ENCODE measurements around the gene KCNQ1.

The KCNQ1 gene

GRCh38 chr11:2566223-2567025 lies 121.6 kb downstream of the KCNQ1 start:
- DNase-seq (ENCODE audit: low read depth in 2 of 2, low spot score in 1 of 2): no peak

DNA sequence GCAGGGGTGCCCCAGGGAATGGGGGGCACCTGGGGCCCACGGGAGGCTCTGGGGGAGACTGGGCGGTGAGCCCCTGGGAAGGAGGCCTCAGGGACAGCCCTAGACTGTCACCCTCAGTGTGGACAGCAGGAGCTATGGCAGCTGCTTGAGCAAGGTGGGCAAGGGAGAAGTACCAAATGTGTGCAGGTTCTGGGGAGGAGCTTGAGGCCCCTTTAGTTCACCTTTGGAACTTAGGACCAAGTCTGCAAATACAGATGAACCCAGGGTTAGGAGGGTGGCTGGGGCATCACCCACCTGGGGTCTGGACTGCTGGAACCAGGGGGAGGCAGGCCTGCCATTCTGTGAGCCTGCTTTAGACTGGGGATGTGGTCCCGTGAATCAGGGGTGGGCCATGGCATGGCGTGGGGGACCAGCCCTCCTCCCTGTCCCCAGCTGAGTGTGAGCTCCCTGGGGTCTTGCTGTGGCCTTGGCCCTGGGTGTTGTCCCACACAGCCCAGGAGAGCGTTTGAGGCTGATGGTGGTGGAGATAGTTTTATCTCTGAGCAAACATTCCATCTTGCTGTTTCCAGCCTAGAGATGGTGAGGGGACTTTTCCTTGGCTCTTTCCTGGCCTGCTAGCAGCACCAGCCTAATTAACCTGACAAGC lies 122.3 kb downstream of the KCNQ1 start:
- no peak for DNase-seq (ENCODE audit: low read depth in 2 of 2, low spot score in 1 of 2)

- no peak for DNase-seq (ENCODE audit: low read depth in 2 of 2, low spot score in 1 of 2)
Measured at GRCh38 chr11:2569321-2569721, 124.5 kb downstream of the KCNQ1 start.

DNA sequence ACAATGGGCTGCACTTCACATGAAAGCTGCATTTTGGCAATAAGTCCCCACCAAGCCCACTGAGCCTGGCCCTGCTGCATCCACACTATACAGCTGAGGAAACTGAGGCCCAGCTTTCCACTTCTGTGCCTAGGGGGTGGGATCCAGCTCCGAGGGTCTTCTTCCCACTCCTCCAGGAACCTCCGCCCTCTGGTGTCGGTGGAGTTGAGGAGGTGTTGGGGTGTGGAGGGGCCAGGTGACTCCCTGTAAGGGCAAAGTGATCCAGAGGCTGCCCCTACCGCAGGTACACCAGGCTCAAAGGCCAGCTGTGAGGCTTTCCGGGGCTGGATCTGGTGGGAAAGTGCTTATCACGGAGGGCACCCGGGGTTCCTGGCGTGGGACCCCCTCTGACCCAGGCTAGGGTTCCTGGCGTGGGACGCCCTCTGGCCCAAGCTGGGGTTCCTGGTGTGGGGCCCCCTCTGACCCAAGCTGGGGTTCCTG lies 125.0 kb downstream of the KCNQ1 start:
- DNase-seq (ENCODE audit: low read depth in 2 of 2, low spot score in 1 of 2): no peak

DNA sequence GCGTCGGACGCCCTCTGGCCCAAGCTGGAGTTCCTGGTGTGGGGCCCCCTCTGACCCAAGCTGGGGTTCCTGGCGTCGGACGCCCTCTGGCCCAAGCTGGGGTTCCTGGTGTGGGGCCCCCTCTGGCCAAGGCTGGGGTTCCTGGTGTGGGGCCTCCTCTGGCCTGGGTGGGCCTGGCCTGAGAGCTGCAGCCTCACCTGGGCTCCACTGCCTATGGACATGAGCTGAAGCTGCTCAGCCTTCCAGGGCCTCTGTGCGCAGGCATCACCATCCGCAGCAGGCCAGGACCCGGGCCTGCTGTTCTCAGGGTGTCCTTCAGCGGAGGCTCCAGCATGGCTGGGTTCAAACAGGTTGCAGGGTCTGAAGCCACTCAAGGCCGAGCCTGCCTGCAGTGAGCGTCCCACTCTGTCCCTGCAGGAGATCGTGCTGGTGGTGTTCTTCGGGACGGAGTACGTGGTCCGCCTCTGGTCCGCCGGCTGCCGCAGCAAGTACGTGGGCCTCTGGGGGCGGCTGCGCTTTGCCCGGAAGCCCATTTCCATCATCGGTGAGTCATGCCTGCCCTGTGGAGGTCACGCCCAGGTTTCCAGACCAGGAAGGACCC lies 125.5 kb downstream of the KCNQ1 start:
- DNase-seq (ENCODE audit: low read depth in 2 of 2, low spot score in 1 of 2): no peak

GRCh38 chr11:2570841-2571597 lies 126.2 kb downstream of the KCNQ1 start:
- no peak for DNase-seq (ENCODE audit: low read depth in 2 of 2, low spot score in 1 of 2)

DNA sequence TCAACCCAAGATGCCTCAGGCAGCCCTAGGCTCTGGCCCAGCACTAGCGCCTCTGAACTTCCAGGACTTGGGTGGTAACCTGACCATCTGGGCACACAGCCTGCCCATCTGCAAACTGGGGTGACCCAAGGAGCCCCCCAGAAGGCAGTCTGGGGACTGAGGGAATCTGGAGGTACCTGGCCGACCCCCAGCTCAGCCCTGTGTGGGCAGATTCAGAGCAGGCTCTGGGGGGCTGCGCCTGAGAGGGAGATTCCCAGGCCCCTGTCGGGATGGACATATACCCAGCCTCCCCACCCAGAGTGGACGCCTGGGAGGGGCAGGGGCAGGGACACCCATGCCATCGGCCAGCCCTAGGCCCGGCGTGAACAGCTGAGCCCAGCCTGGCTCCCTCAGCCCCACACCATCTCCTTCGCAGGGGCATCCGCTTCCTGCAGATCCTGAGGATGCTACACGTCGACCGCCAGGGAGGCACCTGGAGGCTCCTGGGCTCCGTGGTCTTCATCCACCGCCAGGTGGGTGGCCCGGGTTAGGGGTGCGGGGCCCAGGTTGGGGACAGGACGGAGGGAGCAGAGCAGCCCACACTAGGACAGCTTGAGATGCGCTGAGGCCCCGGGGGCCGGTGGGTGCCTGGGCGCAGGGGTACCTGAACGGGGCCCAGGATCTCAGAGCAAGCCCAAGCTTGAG lies 126.9 kb downstream of the KCNQ1 start:
- DNase-seq (ENCODE audit: low read depth in 2 of 2, low spot score in 1 of 2): no peak

DNA sequence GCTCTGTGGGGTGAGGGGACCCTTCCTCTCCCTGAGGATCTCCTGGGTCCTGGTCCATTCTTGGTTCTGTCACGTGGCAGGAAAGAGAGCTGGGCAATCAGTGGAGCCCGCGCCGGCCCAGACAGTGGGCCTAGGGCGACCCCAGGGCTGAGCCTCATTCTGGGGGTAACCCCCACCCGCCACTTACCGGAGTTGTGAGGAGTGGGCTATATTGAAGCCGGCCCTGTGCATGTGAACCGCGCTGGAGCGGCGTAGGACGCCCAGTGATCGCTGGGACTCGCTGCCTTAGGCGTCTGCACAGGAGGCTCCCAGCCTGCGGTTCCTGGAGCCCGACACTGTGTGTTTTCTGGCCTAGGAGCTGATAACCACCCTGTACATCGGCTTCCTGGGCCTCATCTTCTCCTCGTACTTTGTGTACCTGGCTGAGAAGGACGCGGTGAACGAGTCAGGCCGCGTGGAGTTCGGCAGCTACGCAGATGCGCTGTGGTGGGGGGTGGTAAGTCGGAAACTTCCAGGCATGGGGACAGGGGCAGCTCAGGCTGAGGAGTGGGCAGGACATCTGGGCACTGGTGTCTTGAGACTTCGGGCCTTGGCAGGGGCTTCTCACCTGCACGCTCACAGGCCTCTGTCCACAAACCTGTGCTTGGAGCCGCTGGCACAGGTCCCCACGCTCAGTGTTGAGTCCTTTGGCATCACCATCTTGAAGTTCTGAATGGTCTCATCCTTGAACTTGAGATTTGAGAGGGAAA lies 127.9 kb downstream of the KCNQ1 start:
- no peak for DNase-seq (ENCODE audit: low read depth in 2 of 2, low spot score in 1 of 2)

GRCh38 chr11:2573240-2574042 lies 128.6 kb downstream of the KCNQ1 start:
- DNase-seq (ENCODE audit: low read depth in 2 of 2, low spot score in 1 of 2): no peak

DNA sequence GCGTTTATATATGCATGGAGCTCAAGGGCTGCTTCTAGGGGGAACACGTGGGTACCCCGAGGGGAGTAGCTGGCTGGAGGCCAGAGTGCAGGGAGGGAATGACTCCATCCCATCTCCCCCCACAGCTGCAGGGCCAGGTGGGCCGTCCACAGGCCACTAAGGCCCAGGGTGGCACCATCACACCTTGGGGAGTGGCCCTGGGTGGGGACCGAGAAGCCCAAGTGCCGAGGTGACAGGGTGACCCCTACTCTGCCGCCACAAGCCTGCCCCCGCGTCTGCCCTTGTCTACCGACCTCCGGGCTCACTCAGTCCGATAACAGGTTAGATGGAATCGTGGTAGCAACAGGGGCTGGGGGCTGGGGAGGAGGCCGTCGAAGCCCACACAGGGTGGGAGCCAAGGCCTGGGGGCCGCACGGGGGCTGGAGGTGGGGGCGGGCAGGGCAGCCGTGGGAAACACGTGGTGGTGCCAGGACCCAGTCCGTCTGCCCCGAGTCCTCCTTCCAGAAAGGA lies 129.3 kb downstream of the KCNQ1 start:
- no peak for DNase-seq (ENCODE audit: low read depth in 2 of 2, low spot score in 1 of 2)

DNA sequence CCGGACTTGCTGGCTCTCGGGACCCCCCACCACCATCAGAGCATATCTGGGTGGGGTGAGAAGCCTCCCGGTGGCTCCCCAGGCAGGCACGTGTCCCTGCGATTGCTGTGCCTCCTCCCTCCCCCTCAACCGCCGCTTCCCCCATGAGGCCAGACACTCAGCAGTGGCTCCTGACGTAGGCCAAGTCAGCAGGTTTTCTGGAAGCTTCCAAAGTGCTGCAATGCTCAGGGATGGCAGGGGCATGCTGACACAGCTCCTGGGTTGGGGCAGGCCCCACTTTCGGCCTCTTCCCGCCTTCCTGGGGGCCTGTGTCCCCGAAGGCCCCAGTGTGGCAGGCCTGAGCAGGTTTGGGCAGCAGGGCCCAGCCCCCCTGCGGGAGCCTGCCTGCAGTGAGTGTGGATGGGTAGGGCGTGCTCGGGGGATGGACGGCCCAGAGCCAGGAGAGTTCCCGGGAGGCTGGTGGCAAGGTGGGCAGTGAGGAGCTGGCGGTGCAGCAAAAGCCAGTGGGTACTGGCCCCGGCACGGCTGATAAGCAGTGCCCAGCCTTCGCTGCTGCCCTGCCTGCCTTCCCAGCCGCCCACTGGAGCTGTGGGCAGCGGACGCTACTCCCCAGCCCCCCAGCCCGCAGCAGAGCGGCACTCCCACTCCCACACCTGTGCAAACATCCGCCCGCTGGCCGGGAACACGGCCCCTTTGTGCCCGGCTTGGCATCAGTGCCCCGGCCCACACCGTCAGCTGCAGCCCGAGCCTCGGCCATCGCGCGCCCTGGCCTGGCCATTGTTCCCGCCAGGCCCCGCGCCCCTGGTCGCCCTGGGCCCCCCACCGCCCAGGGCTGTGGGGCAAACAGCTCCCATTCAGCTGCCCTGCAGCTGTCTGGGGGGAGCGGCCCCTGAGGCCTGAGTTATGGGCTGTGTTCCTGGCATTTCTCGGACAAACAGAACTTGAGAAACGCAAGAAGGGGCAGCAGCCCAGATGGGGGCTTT lies 130.0 kb downstream of the KCNQ1 start:
- no peak for DNase-seq (ENCODE audit: low read depth in 2 of 2, low spot score in 1 of 2)

- no peak for DNase-seq (ENCODE audit: low read depth in 2 of 2, low spot score in 1 of 2)
Measured at GRCh38 chr11:2575591-2576051, 130.8 kb downstream of the KCNQ1 start.

DNA sequence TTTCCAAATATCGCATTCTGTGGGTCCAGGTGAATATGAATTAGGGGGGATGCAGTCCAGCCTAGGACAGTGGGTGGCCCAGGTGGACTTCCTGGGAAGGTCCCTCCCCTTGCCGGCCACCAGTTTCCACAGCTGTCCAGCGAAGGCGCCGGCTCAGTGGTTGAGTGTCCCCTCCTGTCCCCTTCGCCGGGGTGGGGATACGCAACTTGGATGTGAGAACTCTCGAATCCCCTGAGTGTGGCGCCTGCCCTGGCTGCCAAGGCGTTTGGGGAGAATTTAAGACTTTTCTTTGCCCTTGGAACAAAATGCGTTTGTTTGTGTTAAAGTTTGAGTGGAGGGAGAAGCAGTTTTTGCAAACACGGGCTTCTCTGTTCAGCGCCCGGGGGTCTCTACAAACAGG lies 131.3 kb downstream of the KCNQ1 start:
- no peak for DNase-seq (ENCODE audit: low read depth in 2 of 2, low spot score in 1 of 2)

DNA sequence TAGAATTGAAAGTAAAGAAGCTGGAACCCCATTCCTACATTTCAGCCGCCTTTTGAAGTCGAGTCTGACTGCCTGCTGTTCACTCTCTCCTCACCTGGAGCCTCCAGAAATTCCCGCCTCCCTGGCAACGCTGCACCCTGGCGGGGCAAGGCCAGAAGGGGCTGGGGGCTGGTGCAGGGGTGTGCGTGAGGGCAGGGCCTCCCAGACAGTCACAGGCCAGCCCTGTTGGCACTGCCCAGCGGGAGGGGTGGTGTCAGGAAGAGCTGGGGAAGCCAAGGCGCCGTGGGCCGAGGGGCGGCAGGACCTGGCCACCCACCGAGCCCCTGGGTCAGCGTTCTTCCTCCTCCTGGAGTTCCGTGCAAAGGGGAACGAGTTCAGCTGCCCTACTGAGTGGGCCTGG lies 131.7 kb downstream of the KCNQ1 start:
- no peak for DNase-seq (ENCODE audit: low read depth in 2 of 2, low spot score in 1 of 2)

DNA sequence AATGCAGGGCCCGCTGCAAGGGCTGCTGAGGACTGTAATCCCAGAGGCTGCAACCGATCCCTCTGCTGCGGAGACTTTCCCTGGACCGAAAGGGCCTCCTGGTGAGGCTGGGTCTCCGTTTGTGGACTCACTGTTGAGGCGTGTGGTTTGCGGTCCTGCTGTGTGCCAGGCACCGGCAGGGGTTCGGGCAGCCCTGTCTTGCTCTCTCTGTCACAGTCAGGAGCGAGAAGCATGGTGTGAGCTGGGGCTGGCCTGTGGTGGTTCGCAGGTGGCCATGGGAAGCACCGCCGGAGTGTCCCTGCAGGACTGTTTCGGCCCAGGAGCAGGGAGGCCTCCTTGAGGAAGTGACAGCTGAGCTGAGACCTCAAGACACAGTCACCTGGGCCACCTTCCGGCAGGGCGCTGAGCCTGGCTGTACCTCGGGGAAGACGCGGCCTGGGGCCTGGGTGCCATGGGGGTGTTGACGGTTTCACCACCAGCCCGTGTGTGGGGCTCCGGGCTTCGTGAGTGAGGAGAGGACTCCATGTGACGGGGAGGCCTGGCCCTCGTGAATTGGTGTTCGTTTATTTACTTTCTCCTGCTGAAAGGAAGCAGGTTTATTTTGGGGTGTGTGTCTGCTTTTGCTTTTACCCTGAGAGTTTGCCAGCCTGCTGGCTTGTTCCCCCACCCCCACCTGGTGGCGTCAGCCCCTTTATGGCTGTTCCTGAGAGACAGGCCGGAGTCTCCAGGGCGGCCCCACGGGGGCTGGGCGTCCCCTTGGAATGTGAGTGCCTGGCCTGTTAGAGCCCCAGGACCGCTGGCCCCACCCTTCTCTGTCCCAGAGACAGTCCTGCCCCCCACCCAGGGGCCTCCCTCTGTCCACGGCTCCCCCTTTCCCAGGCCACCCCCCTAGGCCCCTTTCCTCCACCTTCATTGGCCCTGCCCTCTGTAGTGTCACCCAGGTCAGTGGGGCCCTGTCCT lies 132.5 kb downstream of the KCNQ1 start:
- no peak for DNase-seq (ENCODE audit: low read depth in 2 of 2, low spot score in 1 of 2)

GRCh38 chr11:2577991-2578928 lies 133.5 kb downstream of the KCNQ1 start:
- DNase-seq (ENCODE audit: low read depth in 2 of 2, low spot score in 1 of 2): no peak

Data from stimulated activated CD8-positive, alpha-beta memory T cell treated with anti-CD3 and anti-CD28 coated beads, Interleukin-4, amount 100 ng/mL, for 4 hours (primary cell).